IgD-negative memory B cell (primary cell): Measurements from ENCODE around the gene CMTM6. TPM values are rescaled to one million over a fixed set of nuclear protein-coding genes. Genes with fewer than 3 reads are reported as not detected.
A peak's percentile ranks its signal among the peaks of the same experiment; 100 is the strongest.
"Not testable (repeated sequence)": the region's sequence is repeated elsewhere in the genome, so short reads cannot be mapped to it uniquely, and the experiment has no call there.

Experiments
- H3K27ac Mint-ChIP-seq, 3 donors: one replicate each; pipeline ENCODE4 v1.8.0; 2020 to 2022; ENCODE audit warnings: mild to moderate bottlenecking in 3 of 3, mixed read lengths in 3 of 3, moderate library complexity in 1 of 3
- H3K27me3 Mint-ChIP-seq: one replicate; pipeline ENCODE4 v1.8.0; 2021; ENCODE audit warnings: mixed read lengths
- H3K36me3 Mint-ChIP-seq: one replicate; pipeline ENCODE4 v1.8.0; 2020; ENCODE audit warnings: mild to moderate bottlenecking, mixed read lengths
- H3K4me1 Mint-ChIP-seq, 3 donors: one replicate each; pipeline ENCODE4 v1.8.0; 2020 to 2022; ENCODE audit warnings: mixed read lengths in 3 of 3, mild to moderate bottlenecking in 1 of 3
- H3K4me3 Mint-ChIP-seq, 4 donors: one replicate each; pipeline ENCODE4 v1.8.0; 2020 to 2022; ENCODE audit warnings: mild to moderate bottlenecking in 4 of 4, mixed read lengths in 4 of 4, moderate library complexity in 3 of 4
- H3K9me3 Mint-ChIP-seq, 3 donors: one replicate each; pipeline ENCODE4 v1.8.0; 2020 to 2021; ENCODE audit warnings: mixed read lengths in 3 of 3, mild to moderate bottlenecking in 1 of 3
- polyA plus RNA-seq: library from polyadenylated mRNA; unstranded; fragments of 300-500 nt; fragmentation: Illumina TruSeq; gene quantifications from one replicate; pipeline ENCODE4 v1.2.3, GENCODE V29; 2021

Gene CMTM6
- polyA plus RNA-seq, 1 donor from 2014 or later = 125 TPM

DNA sequence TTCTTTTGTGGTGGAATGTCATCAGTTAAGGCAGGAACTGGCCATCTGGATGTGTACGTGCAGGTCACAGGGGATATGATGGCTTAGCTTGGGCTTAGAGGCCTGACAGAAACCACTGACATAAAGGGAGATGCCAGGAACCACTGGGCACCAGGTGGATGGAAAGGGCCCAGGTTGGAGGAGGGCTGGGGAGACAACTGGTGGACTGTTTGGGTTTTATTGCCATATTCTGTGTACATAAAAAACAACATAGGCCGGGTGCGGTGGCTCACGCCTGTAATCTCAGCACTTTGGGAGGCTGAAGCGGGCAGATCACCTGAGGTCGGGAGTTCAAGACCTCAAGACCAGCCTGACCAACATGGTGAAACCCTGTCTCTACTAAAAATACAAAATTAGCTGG, 35.8 kb downstream of the CMTM6 start:
- Mint-ChIP-seq H3K27ac (peak overlapping the region in 2 of 3 donors; percentile 60 to 89), H3K4me3 (peak overlapping the region in 1 of 4 donors; percentile 6), H3K4me1 (peaks cover 20 to 45% (median 39%) of the 10 kb centered on the region in 3 donors)
- H3K27me3 Mint-ChIP-seq, H3K36me3 Mint-ChIP-seq, H3K9me3 Mint-ChIP-seq: not testable (repeated sequence)

DNA sequence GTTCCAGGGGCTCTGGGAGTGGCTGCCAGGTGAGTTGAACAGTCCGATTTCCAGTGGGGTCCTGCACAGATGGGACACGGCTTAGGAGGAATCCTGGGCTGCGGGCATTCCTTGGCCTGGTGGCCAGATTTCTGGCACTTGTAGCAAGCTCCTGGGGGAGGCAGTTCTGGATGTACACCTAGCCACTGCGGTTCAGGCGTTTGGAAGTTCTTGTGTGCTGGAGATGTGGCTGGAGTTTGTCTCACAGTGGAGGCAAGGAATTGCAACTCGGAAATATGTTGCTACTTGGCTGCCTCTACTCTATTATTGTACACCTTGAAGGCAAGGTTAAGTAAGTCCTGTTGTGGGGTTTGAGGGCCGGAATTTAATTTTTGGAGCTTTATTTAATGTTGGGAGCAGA, 37.9 kb downstream of the CMTM6 start:
- not testable (repeated sequence) for H3K9me3 Mint-ChIP-seq, H3K4me3 Mint-ChIP-seq, H3K27me3 Mint-ChIP-seq, H3K36me3 Mint-ChIP-seq
- Mint-ChIP-seq H3K4me1 (peaks cover 26 to 42% (median 41%) of the 10 kb centered on the region in 3 donors), H3K27ac (peak overlapping the region in 2 of 3 donors; percentile 46 to 60)

DNA sequence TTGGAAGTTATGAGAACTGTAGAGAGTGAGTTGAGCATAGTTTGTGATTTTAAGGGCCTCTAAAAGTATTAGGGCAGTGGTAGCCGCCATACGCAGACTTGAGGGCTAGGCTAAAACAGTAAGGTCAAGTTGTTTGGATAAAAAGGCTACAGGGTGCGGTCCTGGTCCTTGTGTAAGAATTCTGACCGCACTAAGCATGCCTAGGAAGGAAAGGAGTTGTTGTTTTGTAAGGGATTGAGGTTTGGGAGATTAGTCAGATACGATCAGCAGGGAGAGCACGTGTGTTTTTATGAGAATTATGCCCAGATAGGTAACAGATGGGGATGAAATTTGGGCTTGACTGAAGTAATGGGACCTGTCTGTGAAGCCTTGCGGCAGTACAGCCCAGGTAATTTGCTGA, 39.2 kb downstream of the CMTM6 start:
- not testable (repeated sequence) for H3K27ac Mint-ChIP-seq, H3K36me3 Mint-ChIP-seq, H3K27me3 Mint-ChIP-seq, H3K4me3 Mint-ChIP-seq, H3K9me3 Mint-ChIP-seq
- peaks cover 19 to 31% (median 30%) of the 10 kb centered on the region in 3 donors for H3K4me1 Mint-ChIP-seq

GRCh38 chr3:32462191-32462986, 40.3 kb downstream of the CMTM6 start:
- H3K36me3 Mint-ChIP-seq, H3K4me3 Mint-ChIP-seq, H3K27ac Mint-ChIP-seq, H3K9me3 Mint-ChIP-seq, H3K27me3 Mint-ChIP-seq: not testable (repeated sequence)
- peaks cover 21 to 33% (median 33%) of the 10 kb centered on the region in 3 donors for H3K4me1 Mint-ChIP-seq

DNA sequence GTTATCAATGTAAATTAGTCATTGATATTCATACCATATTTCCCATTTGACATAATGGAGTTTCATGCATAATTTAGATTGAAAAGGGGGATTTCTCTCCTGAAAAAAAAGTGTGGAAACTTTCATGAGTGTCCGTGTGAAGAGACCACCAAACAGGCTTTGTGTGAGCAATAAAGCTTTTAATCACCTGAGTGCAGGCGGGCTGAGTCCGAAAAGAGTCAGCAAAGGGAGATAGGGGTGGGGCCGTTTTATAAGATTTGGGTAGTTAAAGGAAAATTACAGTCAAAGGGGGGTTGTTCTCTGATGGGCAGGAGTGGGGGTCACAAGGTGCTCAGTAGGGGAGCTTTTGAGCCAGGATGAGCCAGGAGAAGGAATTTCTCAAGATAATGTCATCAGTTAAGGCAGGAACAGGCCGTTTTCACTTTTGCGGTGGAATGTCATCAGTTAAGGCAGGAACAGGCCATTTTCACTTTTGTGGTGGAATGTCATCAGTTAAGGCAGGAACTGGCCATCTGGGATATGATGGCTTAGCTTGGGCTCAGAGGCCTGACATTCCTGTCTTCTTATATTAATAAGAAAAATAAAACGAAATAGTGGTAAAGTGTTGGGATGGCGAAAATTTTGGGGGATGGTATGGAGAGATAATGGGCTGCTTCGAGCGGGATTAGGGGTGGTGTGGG, 41.7 kb downstream of the CMTM6 start:
- not testable (repeated sequence) for H3K9me3 Mint-ChIP-seq, H3K27ac Mint-ChIP-seq

GRCh38 chr3:32460031-32460749, 42.5 kb downstream of the CMTM6 start:
- Mint-ChIP-seq H3K27ac (no peak overlapping the region), H3K27me3 (no peaks in the 10 kb centered on the region), H3K4me1 (peaks cover 28 to 39% (median 38%) of the 10 kb centered on the region in 3 donors), H3K36me3 (peaks cover 4% of the 10 kb centered on the region), H3K4me3 (peak overlapping the region; percentile 67 to 89 (median 84)), H3K9me3 (peaks cover 0 to 2% (median 0%) of the 10 kb centered on the region in 3 donors)

More for the DNA sequence above, 41.7 kb downstream of the CMTM6 start:
- H3K27me3 Mint-ChIP-seq, H3K36me3 Mint-ChIP-seq: not testable (repeated sequence)
- H3K4me1 Mint-ChIP-seq = peaks cover 25 to 35% (median 33%) of the 10 kb centered on the region in 3 donors
- peak overlapping the region; percentile 67 to 89 (median 84) for H3K4me3 Mint-ChIP-seq

GRCh38 chr3:32459450-32459849, 43.2 kb downstream of the CMTM6 start:
- peaks cover 0 to 2% (median 0%) of the 10 kb centered on the region in 3 donors for H3K9me3 Mint-ChIP-seq
- peaks cover 4% of the 10 kb centered on the region for H3K36me3 Mint-ChIP-seq
- H3K27me3 Mint-ChIP-seq = no peaks in the 10 kb centered on the region
- H3K27ac Mint-ChIP-seq = peak overlapping the region in 1 of 3 donors; percentile 73
- peaks cover 35 to 46% (median 39%) of the 10 kb centered on the region in 3 donors for H3K4me1 Mint-ChIP-seq
- peak overlapping the region in 2 of 4 donors; percentile 76 to 81 for H3K4me3 Mint-ChIP-seq

DNA sequence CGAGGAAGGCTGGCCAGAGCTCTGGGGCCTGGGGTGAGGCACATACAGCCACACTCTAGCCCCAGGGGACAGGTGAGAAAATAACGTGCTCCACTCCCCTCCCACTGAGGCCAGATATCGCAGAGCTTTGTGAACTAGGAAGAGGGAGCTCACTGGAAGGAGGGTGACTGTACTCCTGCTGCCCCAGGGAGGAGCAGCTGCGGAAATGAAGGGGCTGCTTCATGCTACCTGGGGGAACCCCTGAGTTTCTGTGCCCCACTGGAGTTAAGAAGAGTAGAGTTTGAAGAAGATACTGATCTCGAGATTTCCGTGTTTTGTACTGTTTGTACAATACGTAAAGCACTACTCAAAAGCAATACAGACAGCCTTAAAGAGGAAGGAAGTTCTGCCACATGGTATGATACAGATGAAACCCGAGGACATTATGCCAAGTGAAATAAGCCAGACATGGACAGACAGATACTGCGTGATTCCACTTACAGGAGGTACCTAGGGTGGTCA, 44.6 kb downstream of the CMTM6 start:
- Mint-ChIP-seq H3K27me3 (no peaks in the 10 kb centered on the region), H3K27ac (peak overlapping the region; percentile 86 to 97 (median 89)), H3K9me3 (peaks cover 0 to 2% (median 0%) of the 10 kb centered on the region in 3 donors), H3K36me3 (peaks cover 4% of the 10 kb centered on the region), H3K4me3 (peak overlapping the region; percentile 64 to 84 (median 77)), H3K4me1 (peaks cover 39 to 50% (median 40%) of the 10 kb centered on the region in 3 donors)

DNA sequence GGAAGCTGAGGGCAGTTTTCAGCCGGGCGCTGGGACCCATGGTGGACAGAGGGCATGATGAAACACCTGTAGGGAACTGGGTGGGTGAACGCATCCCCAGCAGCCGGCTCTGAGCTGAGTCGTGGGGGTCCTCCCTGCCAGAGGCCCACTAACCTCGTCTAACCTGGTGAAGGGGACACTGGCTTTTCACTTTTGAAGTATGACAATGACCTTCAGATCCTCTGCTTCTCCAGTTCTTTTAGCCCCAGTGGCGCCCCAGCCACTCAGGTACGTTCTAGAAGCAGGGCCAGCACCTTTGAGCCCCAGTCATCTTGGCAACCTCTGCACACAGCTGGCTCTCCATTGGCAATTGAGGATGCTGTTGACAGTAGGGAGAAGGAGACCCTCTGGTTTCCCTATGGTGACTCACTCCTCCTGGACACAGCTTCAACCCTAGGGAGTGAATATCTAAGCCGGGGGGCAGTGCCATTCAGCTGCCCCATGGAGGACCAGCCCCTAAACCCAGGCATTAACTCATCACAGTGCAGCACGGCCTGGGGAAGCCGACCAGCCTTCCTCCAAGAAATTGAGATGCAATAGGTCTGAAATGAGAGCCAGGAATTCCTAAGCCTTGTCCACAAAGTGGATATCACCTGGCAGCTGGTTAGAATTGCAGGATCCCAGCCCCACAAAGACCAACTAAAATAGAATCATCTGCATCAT, 46.1 kb downstream of the CMTM6 start:
- Mint-ChIP-seq H3K4me3 (peak overlapping the region in 2 of 4 donors; percentile 75 to 84), H3K9me3 (peaks cover 0 to 2% (median 0%) of the 10 kb centered on the region in 3 donors), H3K4me1 (peaks cover 39 to 50% (median 40%) of the 10 kb centered on the region in 3 donors), H3K36me3 (peaks cover 4% of the 10 kb centered on the region), H3K27ac (peak overlapping the region; percentile 92 to 97 (median 94)), H3K27me3 (no peaks in the 10 kb centered on the region)

- Mint-ChIP-seq H3K27me3 (no peaks in the 10 kb centered on the region), H3K4me1 (peaks cover 41 to 49% (median 41%) of the 10 kb centered on the region in 3 donors), H3K36me3 (peaks cover 4% of the 10 kb centered on the region), H3K4me3 (peak overlapping the region in 3 of 4 donors; percentile 75 to 84 (median 80)), H3K27ac (peak overlapping the region; percentile 88 to 94 (median 92)), H3K9me3 (peaks cover 0 to 2% (median 0%) of the 10 kb centered on the region in 3 donors)
Observed at GRCh38 chr3:32455609-32456428, 46.8 kb downstream of the CMTM6 start.

DNA sequence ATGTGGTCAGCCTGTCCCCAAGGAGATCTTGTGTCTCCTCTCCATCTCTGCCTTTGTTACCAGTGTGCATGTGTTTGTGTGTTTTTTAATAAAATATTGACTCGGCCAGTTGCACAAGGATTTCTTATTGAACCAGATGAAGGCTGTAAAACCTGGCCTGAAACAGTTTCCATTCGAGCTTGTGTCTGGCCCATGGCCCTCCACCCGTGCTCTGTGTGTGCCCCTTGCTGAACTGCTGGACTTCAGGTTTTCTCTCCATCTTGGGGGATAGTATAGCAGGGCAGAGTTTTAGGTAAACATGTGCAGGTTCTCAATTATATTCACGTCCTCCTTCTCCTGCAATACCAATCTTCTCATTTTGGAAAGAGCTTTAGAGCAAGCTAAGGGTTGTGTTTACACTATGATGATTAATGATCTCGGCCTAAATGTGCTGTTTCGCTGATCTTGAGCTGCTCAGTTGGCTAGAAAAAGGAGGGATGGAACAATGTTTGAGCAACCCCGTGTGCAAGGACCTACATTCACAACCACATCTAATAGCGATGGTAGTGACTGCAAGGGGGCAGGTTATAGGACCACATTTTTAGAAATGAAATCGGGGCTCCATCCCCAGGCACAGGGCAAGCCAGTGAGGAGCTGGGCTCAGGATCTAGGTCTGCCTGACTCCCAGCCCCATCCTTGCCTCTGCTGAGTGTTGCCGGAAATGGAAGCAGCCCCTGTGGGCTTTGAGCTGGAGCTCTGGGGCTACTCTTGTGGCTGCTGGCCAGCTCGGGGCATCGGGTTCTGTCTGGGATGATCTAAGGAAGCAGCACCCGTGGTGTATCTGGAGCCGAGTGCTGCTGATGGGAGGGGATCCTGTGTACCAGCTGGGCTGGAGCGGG, 47.7 kb downstream of the CMTM6 start:
- H3K36me3 Mint-ChIP-seq = peaks cover 7% of the 10 kb centered on the region
- H3K4me1 Mint-ChIP-seq = peaks cover 40 to 48% (median 40%) of the 10 kb centered on the region in 3 donors
- peak overlapping the region in 2 of 4 donors; percentile 75 to 84 for H3K4me3 Mint-ChIP-seq
- H3K9me3 Mint-ChIP-seq = peaks cover 0 to 2% (median 0%) of the 10 kb centered on the region in 3 donors
- H3K27ac Mint-ChIP-seq = peak overlapping the region; percentile 88 to 94 (median 92)
- H3K27me3 Mint-ChIP-seq = no peaks in the 10 kb centered on the region

DNA sequence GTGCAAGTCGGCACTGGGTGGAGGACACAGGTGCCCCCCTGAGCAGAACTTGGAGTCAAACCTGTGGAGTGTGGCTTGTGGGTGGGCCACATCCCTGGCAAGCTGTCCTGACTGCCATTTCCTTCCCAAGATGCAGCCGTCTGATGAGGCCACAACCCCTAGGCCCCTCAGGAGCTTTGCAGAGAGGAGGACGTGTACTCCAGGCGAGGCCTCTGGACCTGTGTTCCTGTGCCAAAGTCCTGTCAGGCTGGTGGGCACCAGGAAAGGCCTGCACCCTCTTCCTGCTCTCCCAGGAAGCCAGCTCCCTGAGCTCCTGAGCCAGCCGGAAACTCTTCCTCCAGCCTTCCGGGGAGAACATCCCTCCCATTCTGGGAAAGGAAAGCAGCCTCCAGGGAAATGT, 48.5 kb downstream of the CMTM6 start:
- peaks cover 37 to 43% (median 40%) of the 10 kb centered on the region in 3 donors for H3K4me1 Mint-ChIP-seq
- H3K36me3 Mint-ChIP-seq = peaks cover 7% of the 10 kb centered on the region
- H3K27ac Mint-ChIP-seq = no peak overlapping the region
- peaks cover 0 to 2% (median 0%) of the 10 kb centered on the region in 3 donors for H3K9me3 Mint-ChIP-seq
- no peak overlapping the region for H3K4me3 Mint-ChIP-seq
- no peaks in the 10 kb centered on the region for H3K27me3 Mint-ChIP-seq

GRCh38 chr3:32453346-32453745, 49.3 kb downstream of the CMTM6 start:
- H3K4me1 Mint-ChIP-seq = peaks cover 38 to 44% (median 39%) of the 10 kb centered on the region in 3 donors

More at GRCh38 chr3:32453346-32453745, 49.3 kb downstream of the CMTM6 start:
- Mint-ChIP-seq H3K36me3 (peaks cover 7% of the 10 kb centered on the region), H3K27me3 (no peaks in the 10 kb centered on the region), H3K4me3 (peak overlapping the region in 1 of 4 donors; percentile 63), H3K27ac (peak overlapping the region in 2 of 3 donors; percentile 25 to 72), H3K9me3 (peaks cover 0 to 2% (median 0%) of the 10 kb centered on the region in 3 donors)
